HepG2 (cell line): ENCODE data around the gene C1orf116.

Source experiments
- CEBPG ChIP-seq: IDR thresholded peaks from 2 replicates; pipeline ENCODE4 v1.6.1; 2016
- MAFK ChIP-seq, 2 experiments: IDR thresholded peaks in 1 of 2; conservative IDR thresholded peaks in 1 of 2; 2 replicates each; pipeline ENCODE4 v1.6.1; 2011; ENCODE audit warnings: improper control_type of control experiment in 2 of 2, low read length in 2 of 2
- NFIC ChIP-seq: IDR thresholded peaks from 2 replicates; pipeline ENCODE4 v1.6.1; 2012; ENCODE audit warnings: mild to moderate bottlenecking, low read length, inconsistent platforms
- NFYB ChIP-seq: sonication (generic); formaldehyde crosslinking; IDR thresholded peaks from 2 replicates; pipeline ENCODE4 v1.4.0; 2020; ENCODE audit warnings: missing genetic modification reagents
- RBFOX2 ChIP-seq: fragments of 200-400 bp; formaldehyde crosslinking; IDR thresholded peaks from 2 replicates; pipeline ENCODE4 v1.6.1; 2017; ENCODE audit warnings: low read depth, mild to moderate bottlenecking, low read length
- SIN3A ChIP-seq: IDR thresholded peaks from 2 replicates; pipeline ENCODE4 v1.6.1; 2011; ENCODE audit warnings: low read depth, mild to moderate bottlenecking, control low read depth, low read length, borderline replicate concordance
- TCF7L2 ChIP-seq: IDR thresholded peaks from 2 replicates; pipeline ENCODE4 v1.6.1; 2011; ENCODE audit warnings: mild to moderate bottlenecking, low read depth, low read length, moderate library complexity
- ZFP37 ChIP-seq: sonication (generic); formaldehyde crosslinking; IDR thresholded peaks from 2 replicates; pipeline ENCODE4 v1.4.0; 2020; ENCODE audit warnings: missing genetic modification reagents, borderline replicate concordance
- ZNF274 ChIP-seq: sonication (generic); formaldehyde crosslinking; IDR thresholded peaks from 2 replicates; pipeline ENCODE4 v1.5.1; 2020; ENCODE audit warnings: mild to moderate bottlenecking, missing genetic modification reagents
- TF ChIP-seq, protein P1 (sequence below): sonication (generic); formaldehyde crosslinking; IDR thresholded peaks from 2 replicates; pipeline ENCODE4 v1.4.0; 2020; ENCODE audit warnings: missing genetic modification reagents
- TF ChIP-seq, protein P2 (sequence below): sonication (generic); formaldehyde crosslinking; IDR thresholded peaks from 2 replicates; pipeline ENCODE4 v1.8.1; 2023; ENCODE audit warnings: mild to moderate bottlenecking, moderate library complexity, missing genetic modification reagents
- TF ChIP-seq, protein P3 (sequence below): sonication (generic); formaldehyde crosslinking; IDR thresholded peaks from 2 replicates; pipeline ENCODE4 v1.8.1; 2023; ENCODE audit warnings: mild to moderate bottlenecking, missing genetic modification reagents

DNA sequence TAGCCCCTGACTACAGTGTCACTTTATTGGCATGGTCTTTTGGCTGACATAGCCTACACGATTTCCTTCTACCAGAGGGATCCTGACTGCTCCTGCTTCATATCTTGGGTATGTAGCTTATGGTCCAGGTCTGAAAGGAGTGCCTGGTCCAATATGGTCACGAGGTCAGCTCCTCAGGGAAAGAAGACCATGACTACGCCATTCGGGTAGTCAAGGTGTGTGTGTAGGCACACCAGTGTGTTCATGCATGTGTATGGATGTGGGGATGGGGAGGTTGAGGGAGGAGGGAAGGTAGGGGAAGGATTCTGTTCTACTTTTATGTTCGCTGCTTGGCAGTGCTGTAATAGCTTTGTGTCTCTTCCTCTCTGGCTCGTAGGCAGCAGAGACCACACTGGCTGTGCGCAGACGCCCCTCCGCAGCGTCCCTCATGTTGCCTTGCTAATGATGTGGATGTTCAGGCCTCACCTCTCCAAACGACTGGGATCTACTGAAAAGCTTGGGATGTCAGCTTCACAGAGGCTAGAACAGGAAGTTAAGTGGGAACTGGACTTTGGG is 46.1 kb upstream of the C1orf116 start:
- no peak for TF ChIP-seq MAFK (conservative IDR thresholded peaks at IDR 0.05 in 1 of 2, IDR thresholded peaks at IDR 0.05 in 1 of 2; ENCODE audit: low read length in 2 of 2)
- TF ChIP-seq, protein P1, sequence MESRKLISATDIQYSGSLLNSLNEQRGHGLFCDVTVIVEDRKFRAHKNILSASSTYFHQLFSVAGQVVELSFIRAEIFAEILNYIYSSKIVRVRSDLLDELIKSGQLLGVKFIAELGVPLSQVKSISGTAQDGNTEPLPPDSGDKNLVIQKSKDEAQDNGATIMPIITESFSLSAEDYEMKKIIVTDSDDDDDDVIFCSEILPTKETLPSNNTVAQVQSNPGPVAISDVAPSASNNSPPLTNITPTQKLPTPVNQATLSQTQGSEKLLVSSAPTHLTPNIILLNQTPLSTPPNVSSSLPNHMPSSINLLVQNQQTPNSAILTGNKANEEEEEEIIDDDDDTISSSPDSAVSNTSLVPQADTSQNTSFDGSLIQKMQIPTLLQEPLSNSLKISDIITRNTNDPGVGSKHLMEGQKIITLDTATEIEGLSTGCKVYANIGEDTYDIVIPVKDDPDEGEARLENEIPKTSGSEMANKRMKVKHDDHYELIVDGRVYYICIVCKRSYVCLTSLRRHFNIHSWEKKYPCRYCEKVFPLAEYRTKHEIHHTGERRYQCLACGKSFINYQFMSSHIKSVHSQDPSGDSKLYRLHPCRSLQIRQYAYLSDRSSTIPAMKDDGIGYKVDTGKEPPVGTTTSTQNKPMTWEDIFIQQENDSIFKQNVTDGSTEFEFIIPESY: no peak
- TF ChIP-seq ZFP37: no peak
- TF ChIP-seq, protein P2, sequence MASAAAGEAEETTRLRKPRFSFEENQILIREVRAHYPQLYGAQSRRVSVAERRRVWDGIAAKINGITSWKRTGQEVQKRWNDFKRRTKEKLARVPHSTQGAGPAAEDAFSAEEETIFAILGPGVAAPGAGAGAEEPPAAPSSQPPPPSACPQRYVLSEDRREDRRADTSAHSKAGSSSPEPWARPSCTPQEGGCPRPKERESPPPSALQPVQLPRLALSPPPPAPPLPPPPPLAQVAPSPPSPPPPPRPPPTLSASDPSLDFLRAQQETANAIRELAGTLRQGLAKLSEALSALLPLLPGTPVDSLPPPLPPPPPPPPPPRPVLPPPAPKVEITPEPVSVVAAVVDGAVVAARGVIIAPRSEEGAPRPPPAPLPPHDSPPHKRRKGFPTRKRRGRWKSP (CRISPR knock-in tag): no peak
- TF ChIP-seq CEBPG (CRISPR knock-in tag): no peak
- TF ChIP-seq NFIC: no peak
- TF ChIP-seq NFYB: no peak
- no peak for TF ChIP-seq RBFOX2
- TF ChIP-seq SIN3A: no peak
- TF ChIP-seq, protein P3, sequence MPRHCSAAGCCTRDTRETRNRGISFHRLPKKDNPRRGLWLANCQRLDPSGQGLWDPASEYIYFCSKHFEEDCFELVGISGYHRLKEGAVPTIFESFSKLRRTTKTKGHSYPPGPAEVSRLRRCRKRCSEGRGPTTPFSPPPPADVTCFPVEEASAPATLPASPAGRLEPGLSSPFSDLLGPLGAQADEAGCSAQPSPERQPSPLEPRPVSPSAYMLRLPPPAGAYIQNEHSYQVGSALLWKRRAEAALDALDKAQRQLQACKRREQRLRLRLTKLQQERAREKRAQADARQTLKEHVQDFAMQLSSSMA: no peak
- no peak for TF ChIP-seq TCF7L2
- TF ChIP-seq ZNF274 (CRISPR knock-in tag): no peak
